Measurements from ENCODE around the gene SATB2.

The SATB2 gene

GRCh38 chr2:199344012-199344411 lies 113.7 kb downstream of the SATB2 start:
- no peak for DNase-seq (ENCODE audit: low spot score)
- in situ Hi-C loops (cut with MboI; ENCODE audit: low pct_unique_long_range_greater_than_20kb, low sequenced_read_pairs, unreplicated experiment) = no loop called here
- no peak for TF ChIP-seq CTCF (IDR thresholded peaks at IDR 0.05; ENCODE audit: extremely low read depth, insufficient read depth, missing control alignments)

- in situ Hi-C loops (cut with MboI; ENCODE audit: low pct_unique_long_range_greater_than_20kb, low sequenced_read_pairs, unreplicated experiment) = no loop called here
These were observed 115.4 kb downstream of the SATB2 start for GRCh38 chr2:199342334-199342733.

GRCh38 chr2:199341123-199341522 lies 116.6 kb downstream of the SATB2 start:
- in situ Hi-C loops (cut with MboI; ENCODE audit: low pct_unique_long_range_greater_than_20kb, low sequenced_read_pairs, unreplicated experiment) = no loop called here
- no peak for TF ChIP-seq CTCF (IDR thresholded peaks at IDR 0.05; ENCODE audit: extremely low read depth, insufficient read depth, missing control alignments)
- DNase-seq (ENCODE audit: low spot score) = no peak

More at GRCh38 chr2:199342334-199342733, 115.4 kb downstream of the SATB2 start:
- DNase-seq (ENCODE audit: low spot score) = no peak
- no peak for TF ChIP-seq CTCF (IDR thresholded peaks at IDR 0.05; ENCODE audit: extremely low read depth, insufficient read depth, missing control alignments)

GRCh38 chr2:199339891-199340605 lies 117.7 kb downstream of the SATB2 start:
- DNase-seq (ENCODE audit: low spot score) = no peak
- in situ Hi-C loops (cut with MboI; ENCODE audit: low pct_unique_long_range_greater_than_20kb, low sequenced_read_pairs, unreplicated experiment) = no loop called here
- TF ChIP-seq CTCF (IDR thresholded peaks at IDR 0.05; ENCODE audit: extremely low read depth, insufficient read depth, missing control alignments) = no peak

- in situ Hi-C loops (cut with MboI; ENCODE audit: low pct_unique_long_range_greater_than_20kb, low sequenced_read_pairs, unreplicated experiment) = no loop called here
- DNase-seq (ENCODE audit: low spot score) = no peak
- no peak for TF ChIP-seq CTCF (IDR thresholded peaks at IDR 0.05; ENCODE audit: extremely low read depth, insufficient read depth, missing control alignments)
These were observed 121.2 kb downstream of the SATB2 start for GRCh38 chr2:199336546-199336945.

GRCh38 chr2:199335502-199335901 lies 122.2 kb downstream of the SATB2 start:
- DNase-seq (ENCODE audit: low spot score) = no peak
- no peak for TF ChIP-seq CTCF (IDR thresholded peaks at IDR 0.05; ENCODE audit: extremely low read depth, insufficient read depth, missing control alignments)
- in situ Hi-C loops (cut with MboI; ENCODE audit: low pct_unique_long_range_greater_than_20kb, low sequenced_read_pairs, unreplicated experiment) = no loop called here
